CD14-positive monocyte (primary cell): ENCODE results near the gene VANGL1. TPM values are rescaled to one million over a fixed set of nuclear protein-coding genes. Genes with fewer than 3 reads are reported as not detected.
A peak's percentile ranks its signal among the peaks of the same experiment; 100 is the strongest.

Source experiments
- DNase-seq, 3 donors: peaks; one replicate each; pipeline ENCODE4 v3.0.0-alpha.2; 2011 to 2022
- H2AFZ ChIP-seq: 2 replicates; pipeline ENCODE4 v1.6.0; 2012; ENCODE audit warnings: mild to moderate bottlenecking, low read depth, low read length, inconsistent platforms; ENCODE audit not compliant: insufficient read depth, poor library complexity, severe bottlenecking
- H3K27ac ChIP-seq, 2 donors: 1 replicate in 1 of 2; 2 replicates in 1 of 2; pipeline ENCODE4 v1.5.1; 2012 to 2013; ENCODE audit warnings: low read length in 2 of 2, control low read depth in 1 of 2, inconsistent platforms in 1 of 2, low read depth in 1 of 2, mild to moderate bottlenecking in 1 of 2
- H3K27me3 ChIP-seq, 2 donors: one replicate each; pipeline versions ENCODE4 v1.6.0 to v1.6.1; 2011 to 2013; ENCODE audit warnings: low read length in 2 of 2; ENCODE audit not compliant: control insufficient read depth in 2 of 2, insufficient read depth in 2 of 2
- H3K36me3 ChIP-seq, 2 donors: replicated peaks in 1 of 2; 1 replicate in 1 of 2; 2 replicates in 1 of 2; pipeline versions ENCODE4 v1.5.1 to v1.6.1; 2012 to 2013; ENCODE audit warnings: low read length in 2 of 2, control low read depth in 1 of 2, inconsistent platforms in 1 of 2, mild to moderate bottlenecking in 1 of 2; ENCODE audit not compliant: insufficient read depth in 2 of 2, control insufficient read depth in 1 of 2
- H3K4me1 ChIP-seq, 2 donors: 1 replicate in 1 of 2; 2 replicates in 1 of 2; pipeline versions ENCODE4 v1.5.1 to v1.6.1; 2012 to 2013; ENCODE audit warnings: low read length in 2 of 2, control low read depth in 1 of 2, inconsistent platforms in 1 of 2, mild to moderate bottlenecking in 1 of 2, moderate library complexity in 1 of 2; ENCODE audit not compliant: insufficient read depth in 2 of 2, control insufficient read depth in 1 of 2
- H3K4me2 ChIP-seq: replicated peaks from 2 replicates; pipeline ENCODE3; 2012; ENCODE audit warnings: low read length, moderate library complexity, mild to moderate bottlenecking; ENCODE audit not compliant: poor library complexity, severe bottlenecking; ENCODE audit errors: extremely low read depth
- H3K4me3 ChIP-seq, 3 experiments: fragments of 200-600 bp in 1 of 3; sonication (generic) in 1 of 3; replicated peaks in 1 of 3; 1 replicate in 2 of 3; 2 replicates in 1 of 3; pipeline ENCODE4 v1.5.1; 2011 to 2013; ENCODE audit warnings: low read length in 3 of 3, mild to moderate bottlenecking in 3 of 3, control low read depth in 2 of 3, low read depth in 2 of 3, inconsistent platforms in 1 of 3, moderate library complexity in 1 of 3
- H3K79me2 ChIP-seq: 2 replicates; pipeline ENCODE4 v1.6.0; 2012; ENCODE audit warnings: mild to moderate bottlenecking, control low read depth, inconsistent platforms, low read length, moderate library complexity; ENCODE audit not compliant: insufficient read depth
- H3K9ac ChIP-seq: 2 replicates; pipeline ENCODE4 v1.6.0; 2017; ENCODE audit warnings: low read length, mild to moderate bottlenecking; ENCODE audit not compliant: insufficient read depth, poor library complexity, severe bottlenecking
- H3K9me3 ChIP-seq, 2 donors: replicated peaks in 1 of 2; 1 replicate in 1 of 2; 2 replicates in 1 of 2; pipeline versions ENCODE4 v1.5.1 to v1.6.1; 2012 to 2013; ENCODE audit warnings: low read length in 2 of 2, control low read depth in 1 of 2; ENCODE audit not compliant: control insufficient read depth in 1 of 2, insufficient read depth in 1 of 2
- H4K20me1 ChIP-seq: 2 replicates; pipeline ENCODE4 v1.6.0; 2012; ENCODE audit warnings: mild to moderate bottlenecking, low read length, control low read depth, moderate library complexity; ENCODE audit not compliant: insufficient read depth
- H3K27ac Mint-ChIP-seq, 7 donors: one replicate each; pipeline ENCODE4 v1.8.0; 2020; ENCODE audit warnings: mild to moderate bottlenecking in 7 of 7, mixed read lengths in 7 of 7, moderate library complexity in 6 of 7, inconsistent platforms in 2 of 7
- H3K27me3 Mint-ChIP-seq, 3 donors: one replicate each; pipeline ENCODE4 v1.8.0; 2021 to 2022; ENCODE audit warnings: low read depth in 3 of 3, mild to moderate bottlenecking in 3 of 3, mixed read lengths in 3 of 3, moderate library complexity in 3 of 3, inconsistent platforms in 1 of 3
- H3K36me3 Mint-ChIP-seq, 2 donors: one replicate each; pipeline ENCODE4 v1.8.0; 2020; ENCODE audit warnings: mixed read lengths in 2 of 2, inconsistent platforms in 1 of 2, mild to moderate bottlenecking in 1 of 2
- H3K4me1 Mint-ChIP-seq: one replicate; pipeline ENCODE4 v1.8.0; 2020; ENCODE audit warnings: mild to moderate bottlenecking, mixed read lengths
- H3K4me3 Mint-ChIP-seq, 2 donors: one replicate each; pipeline ENCODE4 v1.8.0; 2020; ENCODE audit warnings: mild to moderate bottlenecking in 2 of 2, mixed read lengths in 2 of 2, moderate library complexity in 1 of 2
- H3K9me3 Mint-ChIP-seq, 7 donors: one replicate each; pipeline ENCODE4 v1.8.0; 2020 to 2022; ENCODE audit warnings: mixed read lengths in 7 of 7, mild to moderate bottlenecking in 6 of 7, moderate library complexity in 6 of 7, inconsistent platforms in 2 of 7
- WGBS: methylation state at CpG from one replicate; pipeline ENCODE4 v1.1.5; 2013; ENCODE audit warnings: missing lambda C conversion rate; ENCODE audit not compliant: insufficient coverage; 5-methylcytosine and 5-hydroxymethylcytosine counted together
- intact Hi-C, 2 donors: fragments of 100-400 bp; cut with micrococcal nuclease; formaldehyde crosslinking; loops; one replicate each; pipeline versions ENCODE4 v1.15.0 to v1.15.1; 2023
- polyA plus RNA-seq, 3 donors: library from polyadenylated mRNA; depleted of rRNA in 1 of 3; unstranded in 2 of 3; stranded (reverse) in 1 of 3; fragments of 300-500 nt in 2 of 3; fragments of >200 nt in 1 of 3; fragmentation: Illumina TruSeq in 2 of 3; gene quantifications; 1 replicate in 2 of 3; 2 replicates in 1 of 3; pipeline ENCODE4 v1.2.3, GENCODE V29; 2012 to 2021
- TF ChIP-seq, protein P1 (sequence below): fragments of 200-600 bp; IDR thresholded peaks from one replicate; pipeline ENCODE4 v1.8.0; 2022; ENCODE audit warnings: antibody characterized with exemption, mild to moderate bottlenecking

The VANGL1 gene
- polyA plus RNA-seq, 3 donors: 0.67 to 2.0 (median 1.3) TPM

DNA sequence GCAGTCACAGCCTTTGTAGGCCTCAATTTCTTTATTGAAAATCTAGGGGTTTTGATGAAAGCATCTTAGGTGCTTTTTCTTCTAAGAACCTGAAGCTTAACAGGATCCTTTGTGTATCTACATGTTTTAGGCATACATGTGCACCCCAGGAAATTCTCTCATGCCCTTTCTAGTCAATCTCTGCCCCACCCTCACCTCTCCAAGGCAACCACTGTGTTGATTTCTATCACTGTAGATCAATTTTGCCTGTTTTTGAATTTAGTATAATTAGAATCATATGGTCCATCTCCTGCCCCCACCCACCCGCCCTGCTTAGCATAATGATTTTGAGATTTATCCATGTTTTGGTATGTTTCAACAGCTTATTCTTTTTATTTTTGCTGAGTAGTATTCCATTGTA is 19.4 kb downstream of the VANGL1 start:
- TF ChIP-seq, protein P1, sequence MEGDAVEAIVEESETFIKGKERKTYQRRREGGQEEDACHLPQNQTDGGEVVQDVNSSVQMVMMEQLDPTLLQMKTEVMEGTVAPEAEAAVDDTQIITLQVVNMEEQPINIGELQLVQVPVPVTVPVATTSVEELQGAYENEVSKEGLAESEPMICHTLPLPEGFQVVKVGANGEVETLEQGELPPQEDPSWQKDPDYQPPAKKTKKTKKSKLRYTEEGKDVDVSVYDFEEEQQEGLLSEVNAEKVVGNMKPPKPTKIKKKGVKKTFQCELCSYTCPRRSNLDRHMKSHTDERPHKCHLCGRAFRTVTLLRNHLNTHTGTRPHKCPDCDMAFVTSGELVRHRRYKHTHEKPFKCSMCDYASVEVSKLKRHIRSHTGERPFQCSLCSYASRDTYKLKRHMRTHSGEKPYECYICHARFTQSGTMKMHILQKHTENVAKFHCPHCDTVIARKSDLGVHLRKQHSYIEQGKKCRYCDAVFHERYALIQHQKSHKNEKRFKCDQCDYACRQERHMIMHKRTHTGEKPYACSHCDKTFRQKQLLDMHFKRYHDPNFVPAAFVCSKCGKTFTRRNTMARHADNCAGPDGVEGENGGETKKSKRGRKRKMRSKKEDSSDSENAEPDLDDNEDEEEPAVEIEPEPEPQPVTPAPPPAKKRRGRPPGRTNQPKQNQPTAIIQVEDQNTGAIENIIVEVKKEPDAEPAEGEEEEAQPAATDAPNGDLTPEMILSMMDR: no peak
- intact Hi-C loops: no loop called here

DNA sequence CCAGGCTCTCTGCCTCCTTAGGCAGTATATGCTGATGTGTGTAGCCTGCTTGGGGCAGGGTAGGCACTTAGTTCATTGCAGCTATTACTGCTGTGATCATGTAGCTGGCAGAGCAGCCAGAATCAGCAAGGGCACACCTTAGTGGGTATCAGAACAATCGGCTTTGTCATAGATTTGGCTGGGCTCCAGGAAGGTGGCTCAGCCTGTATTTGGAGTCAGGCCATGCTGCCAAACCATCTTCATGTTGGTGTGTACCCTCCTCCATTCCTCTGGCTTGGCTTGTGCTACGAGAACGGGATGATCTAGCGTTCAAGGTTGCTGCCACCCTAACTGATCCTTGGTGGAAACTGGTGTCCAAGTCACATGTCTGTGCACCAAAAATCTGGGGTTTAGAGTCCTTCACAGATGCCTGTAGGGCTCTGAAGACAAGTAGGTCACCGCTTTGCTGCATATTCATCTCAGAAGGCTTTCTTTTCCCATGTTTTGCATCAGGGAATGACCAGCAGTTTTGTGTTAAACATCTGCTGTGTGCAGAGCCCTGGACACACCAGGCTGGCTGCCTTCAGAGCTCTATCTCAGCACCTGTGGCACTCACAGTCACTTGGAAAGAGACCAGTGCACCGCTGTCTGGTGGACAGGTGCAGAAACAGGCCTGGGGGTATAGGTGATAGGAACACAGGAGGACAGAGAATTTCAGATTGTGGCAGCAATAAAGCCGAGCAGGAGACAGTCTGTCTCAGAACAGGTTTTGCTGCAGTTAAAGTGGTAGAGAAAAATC is 23.7 kb downstream of the VANGL1 start:
- H3K36me3 Mint-ChIP-seq: peaks cover 8 to 23% of the 10 kb centered on the region in 2 donors
- WGBS: 94% methylated on average over 7 of the region's 7 CpGs
- intact Hi-C loops: no loop called here
- H3K4me1 Mint-ChIP-seq: peaks cover 5% of the 10 kb centered on the region
- H3K27me3 Mint-ChIP-seq: no peaks in the 10 kb centered on the region
- TF ChIP-seq, protein P1: no peak
- Histone ChIP-seq H4K20me1 (no peaks in the 10 kb centered on the region), H3K27me3 (no peaks in the 10 kb centered on the region), H3K9me3 (no peaks in the 10 kb centered on the region), H3K36me3 (peaks cover 14 to 49% of the 10 kb centered on the region in 2 donors), H3K4me3 (no peak overlapping the region), H3K27ac (no peak overlapping the region), H3K4me2 (no peak overlapping the region), H2AFZ (no peak overlapping the region), H3K79me2 (no peaks in the 10 kb centered on the region), H3K4me1 (no peaks in the 10 kb centered on the region), H3K9ac (no peak overlapping the region)
- DNase-seq: no peak
- no peak overlapping the region for H3K4me3 Mint-ChIP-seq
- peaks cover 0 to 5% (median 0%) of the 10 kb centered on the region in 7 donors for H3K9me3 Mint-ChIP-seq
- peak overlapping the region in 3 of 7 donors; percentile 16 to 48 (median 18) for H3K27ac Mint-ChIP-seq

More for the DNA sequence above, 19.4 kb downstream of the VANGL1 start:
- H2AFZ ChIP-seq: no peak overlapping the region
- no CpG with 5 or more reads among the region's 1 CpG for WGBS
- H3K4me3 ChIP-seq: no peak overlapping the region
- H3K27ac Mint-ChIP-seq: peak overlapping the region in 1 of 7 donors; percentile 6
- no peaks in the 10 kb centered on the region for H3K79me2 ChIP-seq
- H3K4me1 Mint-ChIP-seq: no peaks in the 10 kb centered on the region
- peaks cover 20 to 22% of the 10 kb centered on the region in 2 donors for H3K36me3 Mint-ChIP-seq
- H3K9me3 Mint-ChIP-seq: peaks cover 0 to 5% (median 0%) of the 10 kb centered on the region in 7 donors
- H3K36me3 ChIP-seq: peaks cover 14 to 58% of the 10 kb centered on the region in 2 donors
- H3K4me1 ChIP-seq: no peaks in the 10 kb centered on the region
- no peak for DNase-seq
- H3K9ac ChIP-seq: no peak overlapping the region
- no peak overlapping the region for H3K4me3 Mint-ChIP-seq
- H3K9me3 ChIP-seq: peaks cover 0 to 4% of the 10 kb centered on the region in 2 donors
- no peak overlapping the region for H3K27ac ChIP-seq
- no peaks in the 10 kb centered on the region for H3K27me3 ChIP-seq
- no peaks in the 10 kb centered on the region for H3K27me3 Mint-ChIP-seq
- H3K4me2 ChIP-seq: no peak overlapping the region
- H4K20me1 ChIP-seq: no peaks in the 10 kb centered on the region
